ENCODE data around the gene HADHA. TPM values are rescaled to one million over a fixed set of nuclear protein-coding genes. Genes with fewer than 3 reads are reported as not detected.
"Not testable (repeated sequence)": the region's sequence is repeated elsewhere in the genome, so short reads cannot be mapped to it uniquely, and the experiment has no call there.

HADHA gene
- 184 and 219 TPM in 2 replicates for total RNA-seq (2014; rRNA removed; shearing (Covaris generic))

- peak; percentile 92 for DNase-seq (ENCODE audit: low spot score)
- in situ Hi-C loops (cut with HindIII; ENCODE audit: low sequenced_read_pairs): no loop called here
Measured at GRCh38 chr2:26244309-26245230, at the start of gene HADHA, which contains the start of gene HADHB. Gene HADHA (minus strand): TSS chr2:26244632. CDS start chr2:26244596, 36 bp downstream. Gene HADHB (plus strand): TSS chr2:26244939. CDS start chr2:26254255, 9,316 bp downstream.

GRCh38 chr2:26292646-26293045, 48.2 kb upstream of the HADHA start:
- DNase-seq (ENCODE audit: low spot score): no peak
- in situ Hi-C loops (cut with HindIII; ENCODE audit: low sequenced_read_pairs): no loop called here

GRCh38 chr2:26290001-26290400, 45.6 kb upstream of the HADHA start:
- no peak for DNase-seq (ENCODE audit: low spot score)
- in situ Hi-C loops (cut with HindIII; ENCODE audit: low sequenced_read_pairs): no loop called here

GRCh38 chr2:26285931-26286330, 41.5 kb upstream of the HADHA start:
- in situ Hi-C loops (cut with HindIII; ENCODE audit: low sequenced_read_pairs): no loop called here
- DNase-seq (ENCODE audit: low spot score): no peak

GRCh38 chr2:26284132-26284531, 39.7 kb upstream of the HADHA start:
- no peak for DNase-seq (ENCODE audit: low spot score)
- in situ Hi-C loops (cut with HindIII; ENCODE audit: low sequenced_read_pairs): no loop called here

- in situ Hi-C loops (cut with HindIII; ENCODE audit: low sequenced_read_pairs): no loop called here
- DNase-seq (ENCODE audit: low spot score): no peak
Measured at GRCh38 chr2:26283606-26284005, 39.2 kb upstream of the HADHA start.

- DNase-seq (ENCODE audit: low spot score): no peak
- in situ Hi-C loops (cut with HindIII; ENCODE audit: low sequenced_read_pairs): no loop called here
Measured at GRCh38 chr2:26281226-26281625, 36.8 kb upstream of the HADHA start.

- no peak for DNase-seq (ENCODE audit: low spot score)
- in situ Hi-C loops (cut with HindIII; ENCODE audit: low sequenced_read_pairs): no loop called here
Measured at GRCh38 chr2:26279886-26280285, 35.5 kb upstream of the HADHA start.

GRCh38 chr2:26276484-26277227, 32.2 kb upstream of the HADHA start:
- in situ Hi-C loops (cut with HindIII; ENCODE audit: low sequenced_read_pairs): no loop called here
- DNase-seq (ENCODE audit: low spot score): no peak

- in situ Hi-C loops (cut with HindIII; ENCODE audit: low sequenced_read_pairs): no loop called here
- no peak for DNase-seq (ENCODE audit: low spot score)
Measured at GRCh38 chr2:26274058-26274613, 29.7 kb upstream of the HADHA start.

GRCh38 chr2:26273501-26273900, 29.1 kb upstream of the HADHA start:
- in situ Hi-C loops (cut with HindIII; ENCODE audit: low sequenced_read_pairs): no loop called here
- no peak for DNase-seq (ENCODE audit: low spot score)

GRCh38 chr2:26270373-26270772, 25.9 kb upstream of the HADHA start:
- in situ Hi-C loops (cut with HindIII; ENCODE audit: low sequenced_read_pairs): no loop called here
- DNase-seq (ENCODE audit: low spot score): no peak

GRCh38 chr2:26269571-26270158, 25.2 kb upstream of the HADHA start:
- in situ Hi-C loops (cut with HindIII; ENCODE audit: low sequenced_read_pairs): no loop called here

GRCh38 chr2:26268670-26269385, 24.4 kb upstream of the HADHA start:
- DNase-seq (ENCODE audit: low spot score); in situ Hi-C loops (cut with HindIII; ENCODE audit: low sequenced_read_pairs): not testable (repeated sequence)

More at GRCh38 chr2:26269571-26270158, 25.2 kb upstream of the HADHA start:
- no peak for DNase-seq (ENCODE audit: low spot score)

- in situ Hi-C loops (cut with HindIII; ENCODE audit: low sequenced_read_pairs): no loop called here
- DNase-seq (ENCODE audit: low spot score): no peak
Measured at GRCh38 chr2:26268213-26268612, 23.8 kb upstream of the HADHA start.

- in situ Hi-C loops (cut with HindIII; ENCODE audit: low sequenced_read_pairs); DNase-seq (ENCODE audit: low spot score): not testable (repeated sequence)
Measured at GRCh38 chr2:26258836-26259235, 14.4 kb upstream of the HADHA start.

- no peak for DNase-seq (ENCODE audit: low spot score)
- in situ Hi-C loops (cut with HindIII; ENCODE audit: low sequenced_read_pairs): no loop called here
Measured at GRCh38 chr2:26255759-26256384, 11.4 kb upstream of the HADHA start.

GRCh38 chr2:26251893-26252292, 7.5 kb upstream of the HADHA start:
- peak; percentile 99 for DNase-seq (ENCODE audit: low spot score)
- in situ Hi-C loops (cut with HindIII; ENCODE audit: low sequenced_read_pairs): no loop called here

All from G401 (cell line).